ENCODE results near the gene A2ML1. TPM values are rescaled to one million over a fixed set of nuclear protein-coding genes. Genes with fewer than 3 reads are reported as not detected.

Gene A2ML1
- total RNA-seq, 1 donor from 2014 or later, result not detected

DNA sequence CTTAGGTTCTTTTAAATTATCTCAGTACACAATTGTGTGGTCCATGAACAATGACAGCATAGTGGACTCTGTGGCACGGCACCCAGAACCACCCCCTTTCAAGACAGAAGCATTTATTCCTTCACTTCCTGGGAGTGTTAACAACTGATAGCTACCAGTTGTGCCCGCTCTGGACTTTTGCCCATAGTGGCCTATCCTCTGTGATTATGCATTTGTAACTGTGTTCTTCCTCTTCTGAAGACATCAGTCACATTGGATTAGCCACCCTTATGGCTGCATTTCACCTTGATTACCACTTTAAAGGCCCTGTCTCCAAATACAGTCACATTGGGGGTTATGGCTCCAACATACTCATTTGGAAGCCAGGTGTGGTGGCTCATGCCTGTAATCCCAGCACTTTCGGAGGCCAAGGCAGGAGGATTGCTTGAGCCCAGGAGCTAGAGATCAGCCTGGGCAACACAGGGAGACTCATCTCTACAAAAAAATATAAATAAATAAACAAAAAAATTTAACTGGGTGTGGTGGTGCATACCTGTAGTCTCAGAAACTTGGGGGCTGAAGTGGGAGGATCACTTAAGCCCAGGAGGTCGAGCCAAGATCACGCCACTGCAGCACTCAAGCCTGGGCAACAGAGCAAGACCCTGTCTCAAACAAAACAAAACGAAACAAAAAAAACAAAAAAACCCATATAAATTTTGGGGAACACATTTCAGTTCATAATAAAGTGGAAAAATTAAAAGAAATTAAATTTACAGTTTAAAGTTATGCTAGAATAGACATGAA lies 64.3 kb downstream of the A2ML1 start:
- H3K27ac Mint-ChIP-seq (ENCODE audit: unreplicated experiment), result no peak overlapping the region
- TF ChIP-seq, protein P1, sequence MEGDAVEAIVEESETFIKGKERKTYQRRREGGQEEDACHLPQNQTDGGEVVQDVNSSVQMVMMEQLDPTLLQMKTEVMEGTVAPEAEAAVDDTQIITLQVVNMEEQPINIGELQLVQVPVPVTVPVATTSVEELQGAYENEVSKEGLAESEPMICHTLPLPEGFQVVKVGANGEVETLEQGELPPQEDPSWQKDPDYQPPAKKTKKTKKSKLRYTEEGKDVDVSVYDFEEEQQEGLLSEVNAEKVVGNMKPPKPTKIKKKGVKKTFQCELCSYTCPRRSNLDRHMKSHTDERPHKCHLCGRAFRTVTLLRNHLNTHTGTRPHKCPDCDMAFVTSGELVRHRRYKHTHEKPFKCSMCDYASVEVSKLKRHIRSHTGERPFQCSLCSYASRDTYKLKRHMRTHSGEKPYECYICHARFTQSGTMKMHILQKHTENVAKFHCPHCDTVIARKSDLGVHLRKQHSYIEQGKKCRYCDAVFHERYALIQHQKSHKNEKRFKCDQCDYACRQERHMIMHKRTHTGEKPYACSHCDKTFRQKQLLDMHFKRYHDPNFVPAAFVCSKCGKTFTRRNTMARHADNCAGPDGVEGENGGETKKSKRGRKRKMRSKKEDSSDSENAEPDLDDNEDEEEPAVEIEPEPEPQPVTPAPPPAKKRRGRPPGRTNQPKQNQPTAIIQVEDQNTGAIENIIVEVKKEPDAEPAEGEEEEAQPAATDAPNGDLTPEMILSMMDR (IDR thresholded peaks at IDR 0.05), result no peak
- H3K4me3 Mint-ChIP-seq (ENCODE audit: unreplicated experiment), result no peak overlapping the region
- peaks cover 3% of the 10 kb centered on the region for H3K4me1 Mint-ChIP-seq (ENCODE audit: low read depth)
- no peaks in the 10 kb centered on the region for H3K36me3 Mint-ChIP-seq (ENCODE audit: low read depth)
- H3K27me3 Mint-ChIP-seq (ENCODE audit: low read depth), result peaks cover 8% of the 10 kb centered on the region
- no peak for DNase-seq (ENCODE audit: low spot score)
- peaks cover 7% of the 10 kb centered on the region for H3K9me3 Mint-ChIP-seq (ENCODE audit: low read depth)

DNA sequence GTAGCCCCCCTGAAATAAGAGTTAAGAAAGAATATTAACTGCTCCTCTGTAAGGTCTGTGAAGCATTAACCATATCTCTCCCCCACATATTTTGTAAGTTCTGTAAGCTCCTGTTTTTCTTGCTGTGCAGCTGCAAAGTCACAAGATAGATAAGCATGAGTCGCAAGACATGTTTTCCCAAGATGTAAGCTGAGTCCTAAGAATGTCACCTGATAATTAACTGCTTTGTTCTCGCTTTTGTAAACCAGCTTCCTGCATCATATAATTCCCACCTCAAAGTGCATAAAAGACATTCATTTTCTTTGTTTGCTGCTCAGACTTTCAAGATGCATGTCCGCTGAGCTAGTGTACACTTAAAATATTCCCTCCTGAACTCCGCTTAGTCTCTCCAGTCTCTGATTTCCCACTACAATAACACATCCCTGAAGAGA lies 64.9 kb downstream of the A2ML1 start:
- TF ChIP-seq, protein P1 (IDR thresholded peaks at IDR 0.05), result no peak
- H3K27me3 Mint-ChIP-seq (ENCODE audit: low read depth), result peaks cover 5% of the 10 kb centered on the region
- H3K4me3 Mint-ChIP-seq (ENCODE audit: unreplicated experiment), result no peak overlapping the region
- DNase-seq (ENCODE audit: low spot score), result no peak
- H3K36me3 Mint-ChIP-seq (ENCODE audit: low read depth), result no peaks in the 10 kb centered on the region
- peaks cover 7% of the 10 kb centered on the region for H3K9me3 Mint-ChIP-seq (ENCODE audit: low read depth)
- no peak overlapping the region for H3K27ac Mint-ChIP-seq (ENCODE audit: unreplicated experiment)
- H3K4me1 Mint-ChIP-seq (ENCODE audit: low read depth), result peaks cover 3% of the 10 kb centered on the region

DNA sequence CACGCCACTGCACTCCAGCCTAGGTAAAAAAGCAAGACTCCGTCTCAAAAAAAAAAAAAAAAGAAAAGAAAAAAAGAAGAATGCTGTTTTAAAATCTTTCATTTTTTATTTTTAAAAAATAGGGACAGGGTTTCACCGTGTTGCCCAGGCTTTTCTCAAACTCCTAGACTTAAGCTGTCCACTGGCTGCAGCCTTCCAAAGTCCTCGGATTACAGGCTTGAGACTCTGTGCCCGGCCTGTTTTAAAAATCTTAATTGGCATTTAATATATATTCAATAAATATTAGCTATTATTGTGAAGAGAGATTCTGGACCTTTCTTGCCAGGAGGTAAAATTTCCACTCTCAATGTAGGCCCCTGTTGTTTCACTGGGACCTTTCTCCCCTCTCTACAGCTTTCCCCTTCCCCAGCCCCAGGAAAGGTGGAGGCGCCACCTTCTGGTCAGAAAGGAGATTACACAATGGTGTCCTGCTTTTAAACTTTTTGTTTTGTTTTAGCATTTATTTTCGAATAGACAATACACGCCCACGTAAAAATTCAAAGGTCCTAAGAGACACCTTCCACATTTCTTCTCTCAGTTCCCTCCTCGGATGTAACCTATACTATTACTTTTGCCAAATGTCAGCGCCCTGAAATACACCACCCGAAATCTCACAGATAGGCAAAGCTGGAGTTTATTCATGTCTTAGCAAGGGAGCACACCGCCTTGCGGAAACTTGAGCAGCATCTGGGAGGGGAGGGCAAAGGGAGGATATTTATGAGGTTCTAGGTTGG lies 68.1 kb downstream of the A2ML1 start:
- Mint-ChIP-seq H3K36me3 (ENCODE audit: low read depth) (no peaks in the 10 kb centered on the region), H3K9me3 (ENCODE audit: low read depth) (peaks cover 4% of the 10 kb centered on the region), H3K27me3 (ENCODE audit: low read depth) (no peaks in the 10 kb centered on the region), H3K4me1 (ENCODE audit: low read depth) (peaks cover 3% of the 10 kb centered on the region), H3K4me3 (ENCODE audit: unreplicated experiment) (peak overlapping the region; percentile 78), H3K27ac (ENCODE audit: unreplicated experiment) (no peak overlapping the region)
- TF ChIP-seq, protein P1 (IDR thresholded peaks at IDR 0.05), result peak; percentile 99
- DNase-seq (ENCODE audit: low spot score), result no peak

DNA sequence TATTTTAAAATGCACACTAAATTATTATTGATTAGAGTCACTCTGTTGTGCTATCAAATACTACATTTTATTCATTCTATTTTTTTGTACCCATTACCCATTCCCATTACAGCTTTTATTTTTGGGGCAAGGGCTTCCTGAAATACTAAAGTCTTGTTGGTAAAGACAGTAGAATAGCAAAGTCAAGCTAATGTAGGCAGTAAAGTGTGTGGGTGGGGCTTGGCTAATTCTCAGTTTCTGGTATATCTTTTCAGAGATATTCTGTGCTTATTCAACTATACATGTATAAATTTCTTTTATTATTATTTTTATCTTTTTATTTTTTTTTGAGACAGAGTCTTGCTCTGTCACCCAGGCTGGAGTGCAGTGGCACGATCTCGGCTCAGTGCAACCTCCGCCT lies 69.6 kb downstream of the A2ML1 start:
- TF ChIP-seq, protein P1 (IDR thresholded peaks at IDR 0.05), result no peak
- Mint-ChIP-seq H3K4me1 (ENCODE audit: low read depth) (peaks cover 3% of the 10 kb centered on the region), H3K4me3 (ENCODE audit: unreplicated experiment) (no peak overlapping the region), H3K27me3 (ENCODE audit: low read depth) (no peaks in the 10 kb centered on the region), H3K27ac (ENCODE audit: unreplicated experiment) (no peak overlapping the region), H3K36me3 (ENCODE audit: low read depth) (no peaks in the 10 kb centered on the region), H3K9me3 (ENCODE audit: low read depth) (peaks cover 4% of the 10 kb centered on the region)
- no peak for DNase-seq (ENCODE audit: low spot score)

DNA sequence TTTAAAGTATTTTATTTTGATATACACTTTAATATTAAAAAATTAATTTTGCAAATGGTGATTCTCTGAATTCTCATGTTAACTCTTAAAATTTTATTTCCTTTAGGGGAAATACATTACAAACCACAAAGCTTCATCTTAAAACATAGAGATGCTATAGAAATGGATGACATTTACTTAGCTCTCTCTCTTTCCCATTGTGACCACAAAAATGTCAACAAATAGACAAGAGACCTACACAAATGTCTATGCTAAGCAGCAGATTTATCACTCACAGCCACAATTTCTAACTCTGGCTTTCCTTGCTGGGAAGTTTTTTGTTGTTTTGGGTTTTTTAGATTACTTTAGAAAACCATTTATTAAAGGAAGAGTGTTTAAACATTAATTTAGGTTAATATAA lies 72.0 kb downstream of the A2ML1 start:
- H3K27ac Mint-ChIP-seq (ENCODE audit: unreplicated experiment), result no peak overlapping the region
- DNase-seq (ENCODE audit: low spot score), result no peak
- peaks cover 3% of the 10 kb centered on the region for H3K4me1 Mint-ChIP-seq (ENCODE audit: low read depth)
- H3K36me3 Mint-ChIP-seq (ENCODE audit: low read depth), result no peaks in the 10 kb centered on the region
- H3K4me3 Mint-ChIP-seq (ENCODE audit: unreplicated experiment), result no peak overlapping the region
- TF ChIP-seq, protein P1 (IDR thresholded peaks at IDR 0.05), result no peak
- no peaks in the 10 kb centered on the region for H3K27me3 Mint-ChIP-seq (ENCODE audit: low read depth)
- no peaks in the 10 kb centered on the region for H3K9me3 Mint-ChIP-seq (ENCODE audit: low read depth)
